Measurements from ENCODE around the gene OPA3.

Gene OPA3

GRCh38 chr19:45567609-45568008 is 17.0 kb downstream of the OPA3 start:
- no peak for DNase-seq (ENCODE audit: low read depth in 2 of 2)

GRCh38 chr19:45564131-45564780 is 20.3 kb downstream of the OPA3 start:
- DNase-seq (ENCODE audit: low read depth in 2 of 2), result no peak

GRCh38 chr19:45560686-45561085 is 23.9 kb downstream of the OPA3 start:
- no peak for DNase-seq (ENCODE audit: low read depth in 2 of 2)

- no peak for DNase-seq (ENCODE audit: low read depth in 2 of 2)
These were observed 24.6 kb downstream of the OPA3 start for GRCh38 chr19:45560038-45560437.

- peak; percentile 17 to 38 for DNase-seq (ENCODE audit: low read depth in 2 of 2)
These were observed 26.2 kb downstream of the OPA3 start for GRCh38 chr19:45558399-45558878.

- no peak for DNase-seq (ENCODE audit: low read depth in 2 of 2)
These were observed 27.8 kb downstream of the OPA3 start for GRCh38 chr19:45556835-45557234.

GRCh38 chr19:45554481-45554880 is 30.1 kb downstream of the OPA3 start:
- no peak for DNase-seq (ENCODE audit: low read depth in 2 of 2)

- no peak for DNase-seq (ENCODE audit: low read depth in 2 of 2)
These were observed 31.1 kb downstream of the OPA3 start for GRCh38 chr19:45553464-45553863.

- no peak for DNase-seq (ENCODE audit: low read depth in 2 of 2)
These were observed 36.5 kb downstream of the OPA3 start for GRCh38 chr19:45547965-45548609.

- DNase-seq (ENCODE audit: low read depth in 2 of 2), result no peak
These were observed 37.3 kb downstream of the OPA3 start for GRCh38 chr19:45547211-45547770.

- DNase-seq (ENCODE audit: low read depth in 2 of 2), result no peak
These were observed 42.4 kb downstream of the OPA3 start for GRCh38 chr19:45542234-45542668.

GRCh38 chr19:45539459-45539858 is 45.1 kb downstream of the OPA3 start:
- no peak for DNase-seq (ENCODE audit: low read depth in 2 of 2)

- DNase-seq (ENCODE audit: low read depth in 2 of 2), result no peak
These were observed 53.3 kb downstream of the OPA3 start for GRCh38 chr19:45531349-45531748.

GRCh38 chr19:45529420-45529785 is 55.2 kb downstream of the OPA3 start:
- no peak for DNase-seq (ENCODE audit: low read depth in 2 of 2)

- DNase-seq (ENCODE audit: low read depth in 2 of 2), result no peak
These were observed 55.7 kb downstream of the OPA3 start for GRCh38 chr19:45528744-45529419.

GRCh38 chr19:45528149-45528743 is 56.4 kb downstream of the OPA3 start:
- no peak for DNase-seq (ENCODE audit: low read depth in 2 of 2)

GRCh38 chr19:45527731-45528130 is 56.9 kb downstream of the OPA3 start:
- DNase-seq (ENCODE audit: low read depth in 2 of 2), result no peak

GRCh38 chr19:45526971-45527370 is 57.6 kb downstream of the OPA3 start:
- no peak for DNase-seq (ENCODE audit: low read depth in 2 of 2)

GRCh38 chr19:45526143-45526542 is 58.5 kb downstream of the OPA3 start:
- no peak for DNase-seq (ENCODE audit: low read depth in 2 of 2)

- DNase-seq (ENCODE audit: low read depth in 2 of 2), result no peak
These were observed 60.0 kb downstream of the OPA3 start for GRCh38 chr19:45524575-45525129.

- DNase-seq (ENCODE audit: low read depth in 2 of 2), result peak; percentile 36 to 44
These were observed 60.9 kb downstream of the OPA3 start for GRCh38 chr19:45523642-45524256.
